HEK293T (cell line): ENCODE data around the gene TM7SF2.

Experiments used
- CTCF ChIA-PET: fragments of 350-600 bp; formaldehyde crosslinking; extraction: SDS; loops from one replicate; lab custom pipeline; 2021; ENCODE audit warnings: antibody characterized with exemption, inconsistent platforms; lab: Yijun Ruan, JAX
- POLR2A ChIA-PET: fragments of 350-600 bp; formaldehyde crosslinking; extraction: SDS; loops from one replicate; lab custom pipeline; 2020; ENCODE audit warnings: antibody characterized with exemption, inconsistent platforms; lab: Yijun Ruan, JAX
- DNase-seq: peaks from one replicate; pipeline ENCODE4 v3.0.0; 2012; ENCODE audit warnings: mixed read lengths; ENCODE audit errors: extremely low spot score
- ARNT ChIP-seq: fragments of 450-650 bp; IDR thresholded peaks from 2 replicates; pipeline ENCODE4 v1.6.1; 2017; ENCODE audit warnings: mild to moderate bottlenecking
- BHLHE40 ChIP-seq: fragments of 450-650 bp; IDR thresholded peaks from 2 replicates; pipeline ENCODE4 v1.6.1; 2016; ENCODE audit warnings: mild to moderate bottlenecking, moderate library complexity, borderline replicate concordance
- CTBP1 ChIP-seq: fragments of 450-650 bp; IDR thresholded peaks from 2 replicates; pipeline ENCODE4 v1.6.1; 2016; ENCODE audit warnings: borderline replicate concordance
- ELF4 ChIP-seq: fragments of 450-650 bp; IDR thresholded peaks from 2 replicates; pipeline ENCODE4 v1.6.1; 2017; ENCODE audit warnings: antibody characterized with exemption
- FOXA1 ChIP-seq: fragments of 450-650 bp; IDR thresholded peaks from 2 replicates; pipeline ENCODE4 v1.6.1; 2016; ENCODE audit warnings: mild to moderate bottlenecking
- FOXK2 ChIP-seq: fragments of 450-650 bp; IDR thresholded peaks from 2 replicates; pipeline ENCODE4 v1.6.1; 2016; ENCODE audit warnings: mild to moderate bottlenecking
- FOXM1 ChIP-seq: fragments of 450-650 bp; IDR thresholded peaks from 2 replicates; pipeline ENCODE4 v1.6.1; 2017; ENCODE audit warnings: mild to moderate bottlenecking, borderline replicate concordance
- HDGF ChIP-seq: fragments of 450-650 bp; IDR thresholded peaks from 2 replicates; pipeline ENCODE4 v1.6.1; 2017; ENCODE audit warnings: antibody characterized with exemption, borderline replicate concordance
- L3MBTL2 ChIP-seq: fragments of 450-650 bp; conservative IDR thresholded peaks from 2 replicates; pipeline ENCODE4 v1.6.1; 2016; ENCODE audit warnings: mild to moderate bottlenecking
- LEF1 ChIP-seq: fragments of 450-650 bp; IDR thresholded peaks from 2 replicates; pipeline ENCODE4 v1.6.1; 2017; ENCODE audit warnings: mild to moderate bottlenecking, borderline replicate concordance
- NFRKB ChIP-seq: fragments of 450-650 bp; IDR thresholded peaks from 2 replicates; pipeline ENCODE4 v1.6.1; 2016; ENCODE audit warnings: mild to moderate bottlenecking, moderate library complexity
- PKNOX1 ChIP-seq: fragments of 450-650 bp; IDR thresholded peaks from 2 replicates; pipeline ENCODE4 v1.6.1; 2016
- SP1 ChIP-seq: fragments of 450-650 bp; IDR thresholded peaks from 2 replicates; pipeline ENCODE4 v1.6.1; 2017
- SUZ12 ChIP-seq: fragments of 450-650 bp; IDR thresholded peaks from 2 replicates; pipeline ENCODE4 v1.6.1; 2016; ENCODE audit warnings: mild to moderate bottlenecking
- TARDBP ChIP-seq: fragments of 450-650 bp; IDR thresholded peaks from 2 replicates; pipeline ENCODE4 v1.6.1; 2016
- ZNF384 ChIP-seq: fragments of 450-650 bp; IDR thresholded peaks from 2 replicates; pipeline ENCODE4 v1.6.1; 2016

The TM7SF2 gene

GRCh38 chr11:65128182-65129145, 16.8 kb downstream of the TM7SF2 start:
- POLR2A ChIA-PET = interaction anchor here (0.7 to 1.5 kb wide), 6 partner anchors 9 to 134 kb away, joined by 3 to 7 read pairs (median 4); partner anchors contain the start of genes CAPN1, POLA2, TM7SF2 and ZNHIT2
- DNase-seq = no peak
- TF ChIP-seq ARNT (no peak), FOXA1 (no peak), ELF4 (no peak)
- CTCF ChIA-PET = interaction anchor here (0.6 kb wide), 1 partner anchor 79 kb away, joined by 3 read pairs; no protein-coding TSS in a partner anchor

GRCh38 chr11:65129649-65130441, 18.2 kb downstream of the TM7SF2 start:
- ChIA-PET CTCF (interaction anchor here (0.6 kb wide), 1 partner anchor 79 kb away, joined by 7 read pairs; no protein-coding TSS in a partner anchor), POLR2A (interaction anchor here (0.7 to 2.3 kb wide), 4 partner anchors 8 to 132 kb away, joined by 3 to 16 read pairs (median 6); partner anchors contain the start of genes FAU, MRPL49, POLA2 and TM7SF2)
- no peak for TF ChIP-seq SP1
- no peak for TF ChIP-seq BHLHE40
- TF ChIP-seq HDGF = no peak
- TF ChIP-seq SUZ12 = no peak
- no peak for TF ChIP-seq CTBP1
- TF ChIP-seq TARDBP = no peak
- no peak for TF ChIP-seq NFRKB
- no peak for TF ChIP-seq FOXK2
- TF ChIP-seq ELF4 = no peak
- TF ChIP-seq ARNT = no peak
- TF ChIP-seq ZNF384 = no peak
- no peak for TF ChIP-seq FOXM1
- TF ChIP-seq PKNOX1 = no peak
- no peak for TF ChIP-seq L3MBTL2
- TF ChIP-seq LEF1 = no peak
- TF ChIP-seq FOXA1 = no peak
- DNase-seq = no peak

GRCh38 chr11:65130631-65131416, 19.2 kb downstream of the TM7SF2 start:
- TF ChIP-seq FOXK2 = no peak
- no peak for TF ChIP-seq L3MBTL2
- no peak for TF ChIP-seq PKNOX1
- POLR2A ChIA-PET = interaction anchor here (2.3 kb wide), 1 partner anchor 9 kb away, joined by 16 read pairs; the partner anchor contains the start of genes FAU and MRPL49
- CTCF ChIA-PET = no interaction called here
- DNase-seq = no peak

- ChIA-PET POLR2A (interaction anchor here (2.3 kb wide), 1 partner anchor 9 kb away, joined by 16 read pairs; the partner anchor contains the start of genes FAU and MRPL49), CTCF (no interaction called here)
- TF ChIP-seq TARDBP = no peak
- TF ChIP-seq NFRKB = no peak
- no peak for TF ChIP-seq CTBP1
- TF ChIP-seq ZNF384 = no peak
- TF ChIP-seq BHLHE40 = no peak
- no peak for TF ChIP-seq HDGF
- no peak for TF ChIP-seq FOXA1
- no peak for TF ChIP-seq L3MBTL2
- no peak for TF ChIP-seq ELF4
- no peak for TF ChIP-seq ARNT
- TF ChIP-seq SP1 = no peak
- no peak for TF ChIP-seq SUZ12
- no peak for TF ChIP-seq PKNOX1
- TF ChIP-seq FOXK2 = no peak
- no peak for TF ChIP-seq FOXM1
- no peak for TF ChIP-seq LEF1
- DNase-seq = no peak
These were observed 19.7 kb downstream of the TM7SF2 start for GRCh38 chr11:65131417-65131776.

GRCh38 chr11:65131895-65132237, 20.2 kb downstream of the TM7SF2 start:
- ChIA-PET CTCF (no interaction called here), POLR2A (interaction anchor here (2.3 kb wide), 1 partner anchor 10 kb away, joined by 16 read pairs; the partner anchor contains the start of genes FAU and MRPL49)
- TF ChIP-seq PKNOX1 = no peak
- no peak for TF ChIP-seq HDGF
- no peak for TF ChIP-seq ARNT
- no peak for TF ChIP-seq CTBP1
- TF ChIP-seq FOXK2 = no peak
- no peak for TF ChIP-seq L3MBTL2
- no peak for TF ChIP-seq ELF4
- no peak for TF ChIP-seq SUZ12
- no peak for TF ChIP-seq NFRKB
- TF ChIP-seq FOXA1 = no peak
- TF ChIP-seq ZNF384 = no peak
- TF ChIP-seq TARDBP = no peak
- no peak for DNase-seq
